Measurements from ENCODE around the gene MOGAT3. TPM values are rescaled to one million over a fixed set of nuclear protein-coding genes. Genes with fewer than 3 reads are reported as not detected.

Gene MOGAT3, protein sequence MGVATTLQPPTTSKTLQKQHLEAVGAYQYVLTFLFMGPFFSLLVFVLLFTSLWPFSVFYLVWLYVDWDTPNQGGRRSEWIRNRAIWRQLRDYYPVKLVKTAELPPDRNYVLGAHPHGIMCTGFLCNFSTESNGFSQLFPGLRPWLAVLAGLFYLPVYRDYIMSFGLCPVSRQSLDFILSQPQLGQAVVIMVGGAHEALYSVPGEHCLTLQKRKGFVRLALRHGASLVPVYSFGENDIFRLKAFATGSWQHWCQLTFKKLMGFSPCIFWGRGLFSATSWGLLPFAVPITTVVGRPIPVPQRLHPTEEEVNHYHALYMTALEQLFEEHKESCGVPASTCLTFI
- total RNA-seq, result not detected

DNA sequence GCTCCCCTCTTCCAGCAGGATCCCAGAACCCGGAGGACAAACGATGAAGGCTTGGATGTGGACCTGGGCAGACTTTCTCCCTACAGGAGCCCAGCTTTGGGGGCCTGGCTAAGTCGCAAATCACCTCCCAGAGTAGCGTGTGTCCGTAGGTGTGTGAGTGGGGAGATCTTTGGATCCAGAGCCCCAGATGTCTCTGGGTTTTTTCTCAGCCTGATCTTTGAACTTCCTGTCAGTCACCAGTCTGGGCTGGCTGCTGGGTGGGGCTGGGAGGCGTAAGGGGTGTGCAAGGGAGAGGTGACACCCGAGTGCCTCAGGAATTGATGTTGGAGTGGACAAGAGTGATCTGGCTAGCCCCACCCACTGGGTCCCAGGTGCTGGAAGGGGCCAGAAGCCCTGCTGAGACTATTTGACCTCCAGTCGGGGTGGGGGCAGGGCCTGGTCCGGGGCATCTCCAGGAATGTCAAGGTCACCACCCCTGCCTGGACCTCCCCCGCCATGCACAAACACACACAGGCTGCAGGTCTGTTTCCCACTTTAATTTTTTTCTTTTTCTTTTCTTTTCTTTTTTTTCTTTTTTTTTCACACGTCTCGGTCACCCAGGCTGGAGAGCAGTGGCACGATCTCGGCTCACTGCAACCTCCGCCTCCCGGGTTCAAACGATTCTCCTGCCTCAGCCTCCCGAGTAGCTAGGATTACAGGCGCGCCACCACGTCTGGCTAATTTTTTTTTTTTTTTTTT, at the start of gene MOGAT3:
Gene MOGAT3, minus strand, starts transcription at position 175 of the 738 bp plus-strand sequence. CDS start 182 bp downstream, outside the sequence.
- peaks cover 0 to 11% (median 8%) of the 10 kb centered on the region in 3 donors for H3K4me1 ChIP-seq
- no peak within 1 kb of the TSS for H3K27ac ChIP-seq
- TF ChIP-seq, protein P1, sequence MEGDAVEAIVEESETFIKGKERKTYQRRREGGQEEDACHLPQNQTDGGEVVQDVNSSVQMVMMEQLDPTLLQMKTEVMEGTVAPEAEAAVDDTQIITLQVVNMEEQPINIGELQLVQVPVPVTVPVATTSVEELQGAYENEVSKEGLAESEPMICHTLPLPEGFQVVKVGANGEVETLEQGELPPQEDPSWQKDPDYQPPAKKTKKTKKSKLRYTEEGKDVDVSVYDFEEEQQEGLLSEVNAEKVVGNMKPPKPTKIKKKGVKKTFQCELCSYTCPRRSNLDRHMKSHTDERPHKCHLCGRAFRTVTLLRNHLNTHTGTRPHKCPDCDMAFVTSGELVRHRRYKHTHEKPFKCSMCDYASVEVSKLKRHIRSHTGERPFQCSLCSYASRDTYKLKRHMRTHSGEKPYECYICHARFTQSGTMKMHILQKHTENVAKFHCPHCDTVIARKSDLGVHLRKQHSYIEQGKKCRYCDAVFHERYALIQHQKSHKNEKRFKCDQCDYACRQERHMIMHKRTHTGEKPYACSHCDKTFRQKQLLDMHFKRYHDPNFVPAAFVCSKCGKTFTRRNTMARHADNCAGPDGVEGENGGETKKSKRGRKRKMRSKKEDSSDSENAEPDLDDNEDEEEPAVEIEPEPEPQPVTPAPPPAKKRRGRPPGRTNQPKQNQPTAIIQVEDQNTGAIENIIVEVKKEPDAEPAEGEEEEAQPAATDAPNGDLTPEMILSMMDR (IDR thresholded peaks at IDR 0.05), result no peak
- TF ChIP-seq EP300 (IDR thresholded peaks at IDR 0.05), result no peak
- H3K36me3 ChIP-seq, result peaks cover 0 to 4% of the 10 kb centered on the region in 2 donors
- peaks cover 75% of the 10 kb centered on the region for H3K27me3 ChIP-seq
- 25 to 35% methylated on average over 12 to 16 of the region's 21 CpGs for WGBS, 2 donors (ENCODE audit: low coverage in 1 of 2)
- H3K9me3 ChIP-seq, result no peaks in the 10 kb centered on the region
- peak within 1 kb of the TSS in 1 of 2 donors; percentile 25 for H3K4me3 ChIP-seq
- no peak for ATAC-seq

DNA sequence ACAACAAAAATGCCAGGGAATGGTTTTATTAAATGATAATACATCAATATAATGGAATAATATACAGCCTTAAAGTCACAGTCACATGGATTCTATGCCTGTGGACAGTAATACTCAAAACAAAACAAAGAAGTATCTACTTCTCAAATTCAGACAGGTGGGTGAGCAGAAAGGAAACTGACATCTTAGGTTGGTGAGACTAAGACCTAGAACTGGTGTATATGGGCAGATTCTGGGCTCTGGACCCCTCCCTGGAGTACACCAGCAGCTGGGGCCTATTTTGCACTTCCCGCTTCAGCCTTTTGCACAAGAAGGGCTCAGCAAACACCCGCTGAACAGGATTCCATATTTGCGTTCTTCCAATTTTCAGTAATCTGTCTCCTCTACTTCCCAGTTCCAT, 49.5 kb upstream of the MOGAT3 start:
- Histone ChIP-seq H3K27me3 (no peaks in the 10 kb centered on the region), H3K36me3 (peaks cover 0 to 29% of the 10 kb centered on the region in 2 donors), H3K4me3 (no peak overlapping the region), H3K4me1 (peaks cover 0 to 44% (median 20%) of the 10 kb centered on the region in 3 donors), H3K9me3 (no peaks in the 10 kb centered on the region), H3K27ac (no peak overlapping the region)
- no peak for TF ChIP-seq POLR2A (IDR thresholded peaks at IDR 0.05)
- no peak for TF ChIP-seq POLR2AphosphoS5 (IDR thresholded peaks at IDR 0.05)
- TF ChIP-seq, protein P1 (IDR thresholded peaks at IDR 0.05), result no peak
- no peak for TF ChIP-seq EP300 (IDR thresholded peaks at IDR 0.05)
- no peak for ATAC-seq
- 88 to 92% methylated on average over 3 of the region's 3 CpGs for WGBS, 2 donors (ENCODE audit: low coverage in 1 of 2)

DNA sequence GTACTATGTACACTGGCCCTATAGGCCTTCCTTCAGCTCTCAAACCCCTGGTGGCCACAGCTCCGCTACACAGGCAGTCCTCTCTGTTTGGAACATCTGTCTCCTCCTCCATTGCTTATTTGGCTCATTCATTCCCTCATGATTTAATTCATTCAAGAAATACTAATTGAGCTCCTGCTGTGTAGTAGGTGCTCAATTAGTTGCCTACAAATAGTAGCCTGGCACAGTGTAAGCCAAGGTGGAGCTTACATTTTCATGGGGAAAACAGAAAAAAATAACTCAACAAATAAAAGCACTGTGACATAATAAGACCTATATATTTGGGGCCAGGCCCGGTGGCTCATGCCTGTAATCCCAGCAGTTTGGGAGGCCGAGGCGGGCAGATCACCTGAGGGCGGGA, 47.4 kb upstream of the MOGAT3 start:
- 89% methylated on average over 5 of the region's 5 CpGs for WGBS, 2 donors (ENCODE audit: low coverage in 1 of 2)
- no peak overlapping the region for H3K4me3 ChIP-seq
- peaks cover 0 to 30% of the 10 kb centered on the region in 2 donors for H3K36me3 ChIP-seq
- ATAC-seq, result no peak
- TF ChIP-seq EP300 (IDR thresholded peaks at IDR 0.05), result no peak
- no peak for TF ChIP-seq POLR2A (IDR thresholded peaks at IDR 0.05)
- TF ChIP-seq, protein P1 (IDR thresholded peaks at IDR 0.05), result no peak
- no peak for TF ChIP-seq POLR2AphosphoS5 (IDR thresholded peaks at IDR 0.05)
- no peaks in the 10 kb centered on the region for H3K9me3 ChIP-seq
- H3K27me3 ChIP-seq, result no peaks in the 10 kb centered on the region
- no peak overlapping the region for H3K27ac ChIP-seq
- H3K4me1 ChIP-seq, result peaks cover 0 to 57% (median 25%) of the 10 kb centered on the region in 3 donors

DNA sequence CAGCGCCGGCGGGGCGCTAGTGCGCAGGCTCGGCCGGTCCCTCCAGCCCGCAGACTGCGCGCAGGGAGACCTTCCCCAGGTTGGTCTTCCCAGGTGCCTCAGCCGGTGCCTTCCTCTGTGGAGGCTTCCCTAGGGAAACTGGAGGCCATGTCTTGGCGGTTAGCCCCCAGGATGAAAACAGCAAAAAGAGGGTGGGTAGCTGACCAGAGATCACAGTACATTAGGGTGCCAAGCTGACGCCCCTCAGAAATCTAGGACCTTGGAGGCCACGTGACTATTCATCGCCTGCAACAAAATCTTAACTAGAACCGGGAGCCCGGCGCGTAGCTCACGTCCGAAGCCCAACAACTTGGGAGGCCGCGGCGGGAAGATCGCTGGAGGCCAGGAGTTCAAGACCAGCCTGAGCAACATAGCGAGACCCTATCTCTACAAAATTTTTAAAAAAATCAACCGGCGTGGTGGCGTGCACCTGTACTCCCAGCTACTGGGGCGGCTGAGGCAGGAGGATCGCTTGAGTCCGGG, 44.4 kb upstream of the MOGAT3 start:
- Histone ChIP-seq H3K36me3 (peaks cover 0 to 50% of the 10 kb centered on the region in 2 donors), H3K27me3 (no peaks in the 10 kb centered on the region), H3K4me3 (peak overlapping the region; percentile 53 to 85), H3K27ac (peak overlapping the region; percentile 79 to 98 (median 93)), H3K9me3 (no peaks in the 10 kb centered on the region), H3K4me1 (peaks cover 0 to 65% (median 15%) of the 10 kb centered on the region in 3 donors)
- 57 to 94% methylated on average over 7 to 13 of the region's 32 CpGs for WGBS, 2 donors (ENCODE audit: low coverage in 1 of 2)
- TF ChIP-seq, protein P1 (IDR thresholded peaks at IDR 0.05), result no peak
- TF ChIP-seq POLR2AphosphoS5 (IDR thresholded peaks at IDR 0.05), result no peak
- no peak for TF ChIP-seq EP300 (IDR thresholded peaks at IDR 0.05)
- no peak for TF ChIP-seq POLR2A (IDR thresholded peaks at IDR 0.05)
- no peak for ATAC-seq

All from gastroesophageal sphincter (tissue), 4 donors.